ENCODE measurements around the gene NLGN3.

GRCh38 chrX:71166461-71166860 is 21.8 kb downstream of the NLGN3 start:
- TF ChIP-seq CTCF (IDR thresholded peaks at IDR 0.05; ENCODE audit: low read length) (no peak), EZH2 (optimal IDR thresholded peaks at IDR 0.05; ENCODE audit: low read depth, low read length) (no peak), EZH2phosphoT487 (IDR thresholded peaks at IDR 0.05; ENCODE audit: low read length) (no peak)

All from MM.1S (cell line).